ENCODE results near the gene EXOC3. TPM values are rescaled to one million over a fixed set of nuclear protein-coding genes. Genes with fewer than 3 reads are reported as not detected.

The EXOC3 gene
- total RNA-seq, 3 donors from 2014 or later (not counting 1 experiment from before 2014, with no cell fraction given): 89.6 to 99.9 (median 96.3) TPM

GRCh38 chr5:514101-514485, 71.1 kb downstream of the EXOC3 start:
- ATAC-seq (no peak), DNase-seq (no peak)
- Mint-ChIP-seq H3K36me3 (no peaks in the 10 kb centered on the region), H3K9me3 (peaks cover 2 to 7% of the 10 kb centered on the region in 2 donors), H3K4me3 (no peak overlapping the region), H3K4me1 (no peaks in the 10 kb centered on the region), H3K27ac (no peak overlapping the region), H3K27me3 (ENCODE audit: low read depth in 2 of 2) (peaks cover 0 to 17% of the 10 kb centered on the region in 2 donors)
- H3K36me3 ChIP-seq (ENCODE audit: control insufficient read depth, insufficient read depth, low read length): no peaks in the 10 kb centered on the region
- intact Hi-C loops (cut with micrococcal nuclease): no loop called here
- H3K27ac ChIP-seq (ENCODE audit: low read length): no peak overlapping the region
- no peak overlapping the region for H3K4me3 ChIP-seq (ENCODE audit: low read length)
- no peaks in the 10 kb centered on the region for H3K27me3 ChIP-seq (ENCODE audit: control insufficient read depth, insufficient read depth, low read length)
- TF ChIP-seq CTCF (IDR thresholded peaks at IDR 0.05): no peak
- WGBS (ENCODE audit: insufficient coverage): 84% methylated on average over 12 of the region's 12 CpGs
- no peaks in the 10 kb centered on the region for H3K4me1 ChIP-seq (ENCODE audit: control insufficient read depth, insufficient read depth, low read length)
- H3K9me3 ChIP-seq (ENCODE audit: control insufficient read depth, insufficient read depth, low read length): no peaks in the 10 kb centered on the region

- Histone ChIP-seq H3K4me3 (ENCODE audit: low read length) (no peak overlapping the region), H3K4me1 (ENCODE audit: control insufficient read depth, insufficient read depth, low read length) (no peaks in the 10 kb centered on the region), H3K9me3 (ENCODE audit: control insufficient read depth, insufficient read depth, low read length) (no peaks in the 10 kb centered on the region), H3K36me3 (ENCODE audit: control insufficient read depth, insufficient read depth, low read length) (no peaks in the 10 kb centered on the region), H3K27me3 (ENCODE audit: control insufficient read depth, insufficient read depth, low read length) (no peaks in the 10 kb centered on the region), H3K27ac (ENCODE audit: low read length) (no peak overlapping the region)
- intact Hi-C loops (cut with micrococcal nuclease): no loop called here
- TF ChIP-seq CTCF (IDR thresholded peaks at IDR 0.05): no peak
- ATAC-seq: no peak
- Mint-ChIP-seq H3K27ac (no peak overlapping the region), H3K36me3 (no peaks in the 10 kb centered on the region), H3K27me3 (ENCODE audit: low read depth in 2 of 2) (peaks cover 0 to 17% of the 10 kb centered on the region in 2 donors), H3K4me1 (no peaks in the 10 kb centered on the region), H3K4me3 (no peak overlapping the region), H3K9me3 (peaks cover 2 to 7% of the 10 kb centered on the region in 2 donors)
- DNase-seq: no peak
- 70% methylated on average over 8 of the region's 8 CpGs for WGBS (ENCODE audit: insufficient coverage)
These were observed 71.7 kb downstream of the EXOC3 start for GRCh38 chr5:514673-515072.

GRCh38 chr5:515273-515836, 72.4 kb downstream of the EXOC3 start:
- H3K36me3 Mint-ChIP-seq: no peaks in the 10 kb centered on the region
- ATAC-seq: no peak
- no peak overlapping the region for H3K4me3 ChIP-seq (ENCODE audit: low read length)
- no peaks in the 10 kb centered on the region for H3K9me3 ChIP-seq (ENCODE audit: control insufficient read depth, insufficient read depth, low read length)
- H3K27ac Mint-ChIP-seq: no peak overlapping the region
- H3K36me3 ChIP-seq (ENCODE audit: control insufficient read depth, insufficient read depth, low read length): no peaks in the 10 kb centered on the region
- peaks cover 2 to 7% of the 10 kb centered on the region in 2 donors for H3K9me3 Mint-ChIP-seq
- DNase-seq: no peak
- no peak overlapping the region for H3K27ac ChIP-seq (ENCODE audit: low read length)
- no peaks in the 10 kb centered on the region for H3K27me3 ChIP-seq (ENCODE audit: control insufficient read depth, insufficient read depth, low read length)
- intact Hi-C loops (cut with micrococcal nuclease): no loop called here
- no peaks in the 10 kb centered on the region for H3K4me1 Mint-ChIP-seq
- peaks cover 0 to 17% of the 10 kb centered on the region in 2 donors for H3K27me3 Mint-ChIP-seq (ENCODE audit: low read depth in 2 of 2)
- 69% methylated on average over 11 of the region's 11 CpGs for WGBS (ENCODE audit: insufficient coverage)
- TF ChIP-seq CTCF (IDR thresholded peaks at IDR 0.05): no peak
- H3K4me1 ChIP-seq (ENCODE audit: control insufficient read depth, insufficient read depth, low read length): no peaks in the 10 kb centered on the region
- no peak overlapping the region for H3K4me3 Mint-ChIP-seq

GRCh38 chr5:516338-516925, 73.5 kb downstream of the EXOC3 start:
- Mint-ChIP-seq H3K27me3 (ENCODE audit: low read depth in 2 of 2) (peaks cover 0 to 19% of the 10 kb centered on the region in 2 donors), H3K27ac (no peak overlapping the region), H3K4me1 (no peaks in the 10 kb centered on the region), H3K36me3 (no peaks in the 10 kb centered on the region), H3K9me3 (peaks cover 2 to 7% of the 10 kb centered on the region in 2 donors), H3K4me3 (no peak overlapping the region)
- no peak for DNase-seq
- no peaks in the 10 kb centered on the region for H3K36me3 ChIP-seq (ENCODE audit: control insufficient read depth, insufficient read depth, low read length)
- H3K4me3 ChIP-seq (ENCODE audit: low read length): no peak overlapping the region
- H3K4me1 ChIP-seq (ENCODE audit: control insufficient read depth, insufficient read depth, low read length): no peaks in the 10 kb centered on the region
- WGBS (ENCODE audit: insufficient coverage): 85% methylated on average over 10 of the region's 10 CpGs
- no peaks in the 10 kb centered on the region for H3K27me3 ChIP-seq (ENCODE audit: control insufficient read depth, insufficient read depth, low read length)
- H3K27ac ChIP-seq (ENCODE audit: low read length): no peak overlapping the region
- TF ChIP-seq CTCF (IDR thresholded peaks at IDR 0.05): no peak
- no peaks in the 10 kb centered on the region for H3K9me3 ChIP-seq (ENCODE audit: control insufficient read depth, insufficient read depth, low read length)
- intact Hi-C loops (cut with micrococcal nuclease): no loop called here
- no peak for ATAC-seq

Measured in natural killer cell (primary cell).